Limb (tissue), 2 donors: ENCODE measurements around the gene ARHGAP23.
"Not testable (repeated sequence)": the region's sequence is repeated elsewhere in the genome, so short reads cannot be mapped to it uniquely, and the experiment has no call there.

ENCODE experiments used
- DNase-seq, 2 donors: peaks; one replicate each; pipeline ENCODE4 v3.0.0-alpha.2; 2016; ENCODE audit errors: extremely low spot score in 2 of 2

ARHGAP23 gene

GRCh38 chr17:38460716-38461630 lies 32.7 kb downstream of the ARHGAP23 start:
- DNase-seq, result no peak

DNA sequence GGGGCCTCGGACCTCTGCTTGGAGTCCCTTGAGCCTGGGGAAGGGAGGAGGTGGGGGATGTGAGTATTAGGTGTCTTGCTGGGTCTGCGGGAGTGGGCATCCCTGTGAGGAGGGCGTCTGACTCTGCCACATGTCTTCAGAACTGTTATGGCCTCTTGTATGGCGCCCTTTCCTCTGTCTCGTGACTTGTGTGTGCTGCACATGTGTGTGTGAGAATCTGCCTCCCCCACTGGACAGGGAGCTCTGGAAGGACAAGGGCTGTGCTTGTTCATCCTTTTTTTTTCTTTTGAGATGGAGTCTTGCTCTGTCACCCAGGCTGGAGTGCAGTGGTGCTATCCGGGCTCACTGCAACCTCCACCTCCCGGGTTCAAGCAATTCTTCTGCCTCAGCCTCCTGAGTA lies 33.4 kb downstream of the ARHGAP23 start:
- no peak for DNase-seq

- no peak for DNase-seq
Observed at GRCh38 chr17:38463451-38463858, 35.2 kb downstream of the ARHGAP23 start.

DNA sequence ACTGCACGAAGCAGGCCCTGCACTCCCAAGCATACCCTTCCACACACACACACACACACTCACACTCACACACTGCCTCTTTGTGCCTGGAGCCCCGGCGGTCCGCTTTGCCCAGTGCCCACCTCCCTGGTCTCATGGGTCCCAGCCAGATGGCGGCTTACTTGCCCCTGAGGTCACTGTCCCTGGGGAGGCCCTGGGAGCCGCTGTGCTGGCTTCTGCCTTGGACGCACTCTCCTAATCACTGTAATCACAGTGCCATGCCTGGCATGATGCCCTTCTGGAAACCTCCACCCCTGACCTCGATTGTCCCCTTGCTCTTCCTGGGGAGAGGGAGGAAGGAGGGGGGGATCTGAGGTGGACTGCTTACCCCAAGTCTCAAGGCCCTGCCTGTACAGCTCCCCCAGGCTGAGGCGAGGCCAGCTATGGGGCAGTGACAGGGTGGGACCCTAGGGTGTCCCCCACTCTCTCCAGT lies 36.0 kb downstream of the ARHGAP23 start:
- DNase-seq, result no peak

DNA sequence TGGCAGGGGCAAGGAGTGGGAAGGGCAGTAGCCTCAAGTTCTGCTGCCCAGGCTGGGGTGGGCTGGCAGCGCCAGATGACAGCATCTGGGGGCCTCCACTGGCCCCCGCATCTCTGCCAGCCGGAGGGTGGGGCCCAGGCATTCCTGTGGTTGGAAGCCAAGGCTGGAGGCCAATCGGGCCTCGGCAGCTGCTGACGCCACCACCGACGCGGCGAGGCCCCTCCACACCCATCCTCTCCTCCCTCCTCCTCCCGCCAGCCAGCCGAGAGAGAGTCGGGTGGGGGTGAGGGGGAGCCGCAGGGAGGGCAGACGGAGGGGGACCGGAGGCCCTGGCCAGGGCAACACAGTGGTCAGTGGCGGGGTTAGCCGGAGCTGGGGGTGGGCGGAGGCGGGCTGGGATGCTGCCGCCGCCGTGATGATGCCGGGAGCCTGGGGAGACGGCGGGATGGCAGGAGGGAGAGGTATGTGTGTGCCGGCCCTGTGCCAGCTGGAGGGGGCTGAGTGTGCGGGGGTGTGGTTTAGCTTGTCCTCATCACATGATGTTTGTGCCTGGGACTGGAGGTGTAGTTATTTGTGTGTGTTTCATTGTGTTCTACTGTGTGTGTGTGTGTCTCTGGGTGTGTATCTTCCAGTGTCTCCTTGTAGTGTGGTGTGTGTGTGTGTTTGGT lies 36.6 kb downstream of the ARHGAP23 start:
- peak; percentile 93 for DNase-seq

GRCh38 chr17:38465391-38466345 lies 37.4 kb downstream of the ARHGAP23 start:
- DNase-seq, result no peak

GRCh38 chr17:38466346-38467315 lies 38.4 kb downstream of the ARHGAP23 start:
- no peak for DNase-seq

GRCh38 chr17:38467491-38467890 lies 39.2 kb downstream of the ARHGAP23 start:
- no peak for DNase-seq

- no peak for DNase-seq
Observed at GRCh38 chr17:38469875-38470274, 41.6 kb downstream of the ARHGAP23 start.

DNA sequence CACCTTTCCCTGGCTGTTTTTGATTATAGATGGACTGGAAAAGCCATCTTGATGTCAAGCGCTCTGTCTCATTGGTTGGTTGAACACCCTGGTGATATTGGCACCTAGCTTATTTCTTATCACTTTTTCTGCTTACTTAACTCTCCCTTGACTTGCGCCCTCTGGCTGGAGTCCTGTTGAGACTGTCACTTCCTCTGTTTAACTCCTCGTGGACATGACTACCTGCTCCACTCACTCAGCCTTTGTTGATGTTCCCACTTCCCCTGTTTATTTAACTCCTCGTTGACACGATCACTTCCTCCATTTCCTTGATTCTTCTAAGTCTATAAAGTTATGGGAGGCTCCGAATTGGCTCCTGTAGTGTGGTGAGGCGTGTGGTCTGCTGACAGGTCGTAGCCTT lies 43.0 kb downstream of the ARHGAP23 start:
- DNase-seq, result not testable (repeated sequence)

GRCh38 chr17:38474666-38475065 lies 46.4 kb downstream of the ARHGAP23 start:
- not testable (repeated sequence) for DNase-seq

DNA sequence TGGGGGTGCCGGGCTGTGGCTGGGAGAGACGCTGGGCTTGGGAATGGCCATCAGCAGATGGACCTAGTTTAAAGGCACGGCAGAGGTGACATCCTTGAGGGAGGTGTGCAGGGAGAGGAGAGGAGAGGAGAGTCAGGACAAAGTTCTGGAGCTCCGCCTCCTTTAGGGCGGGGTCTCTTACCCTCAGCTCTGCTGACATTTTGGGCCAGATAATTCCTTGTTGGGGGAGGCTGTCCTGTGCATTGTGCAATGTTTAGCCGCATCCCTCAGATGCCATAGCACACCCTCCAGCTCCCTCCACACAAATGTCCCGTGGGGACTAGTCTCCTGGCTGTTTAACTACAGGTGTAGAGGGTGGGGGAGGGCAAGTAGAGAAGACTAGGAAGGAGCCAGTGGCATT lies 48.3 kb downstream of the ARHGAP23 start:
- DNase-seq, result no peak

- not testable (repeated sequence) for DNase-seq
Observed at GRCh38 chr17:38477417-38477816, 49.2 kb downstream of the ARHGAP23 start.

GRCh38 chr17:38477951-38478350 lies 49.7 kb downstream of the ARHGAP23 start:
- DNase-seq, result not testable (repeated sequence)

- not testable (repeated sequence) for DNase-seq
Observed at GRCh38 chr17:38478667-38479066, 50.4 kb downstream of the ARHGAP23 start.

DNA sequence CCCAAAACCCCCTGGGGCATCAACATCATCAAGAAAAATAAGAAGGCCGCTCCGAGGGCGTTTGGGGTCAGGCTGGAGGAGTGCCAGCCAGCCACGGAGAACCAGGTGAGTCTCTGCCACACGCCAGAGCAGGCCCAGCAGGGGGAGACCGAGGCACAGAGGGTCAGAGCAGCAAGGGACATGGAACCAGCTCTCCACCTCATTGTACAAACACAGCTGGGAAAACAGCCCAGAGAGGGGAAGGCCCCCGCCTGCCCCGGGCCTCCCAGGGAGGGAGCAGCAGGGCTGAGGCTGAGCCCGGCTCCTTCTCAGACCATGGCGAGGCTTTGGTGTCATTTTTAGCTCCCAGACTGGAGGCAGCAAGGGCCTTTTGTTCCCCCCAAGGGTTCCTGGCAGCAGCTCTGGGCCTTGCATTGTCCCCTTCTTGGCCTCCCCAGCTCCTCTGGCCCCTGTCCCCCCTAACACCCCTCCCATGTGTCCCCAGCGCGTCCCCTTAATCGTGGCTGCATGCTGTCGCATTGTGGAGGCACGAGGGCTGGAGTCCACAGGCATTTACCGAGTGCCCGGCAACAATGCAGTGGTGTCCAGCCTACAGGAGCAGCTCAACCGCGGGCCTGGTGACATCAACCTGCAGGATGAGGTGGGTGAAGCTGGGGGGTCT lies 53.9 kb downstream of the ARHGAP23 start:
- DNase-seq, result not testable (repeated sequence)

DNA sequence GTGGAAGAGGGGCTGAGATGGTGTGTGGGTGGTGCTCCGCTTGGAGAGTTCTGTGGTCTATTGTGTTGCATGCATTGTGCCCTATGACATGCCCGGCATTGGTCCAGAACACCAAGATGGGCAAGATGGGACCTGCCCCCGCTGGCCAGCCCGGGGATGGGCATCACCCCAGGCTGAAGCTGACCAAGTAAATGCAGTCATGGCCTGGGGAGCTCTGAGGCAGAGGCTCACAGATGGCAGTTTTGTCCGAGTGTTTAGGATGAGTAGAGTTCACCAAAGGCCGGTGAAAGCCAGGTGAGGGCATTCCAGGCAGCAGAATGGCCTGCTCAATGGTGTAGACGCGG lies 54.4 kb downstream of the ARHGAP23 start:
- DNase-seq, result not testable (repeated sequence)

DNA sequence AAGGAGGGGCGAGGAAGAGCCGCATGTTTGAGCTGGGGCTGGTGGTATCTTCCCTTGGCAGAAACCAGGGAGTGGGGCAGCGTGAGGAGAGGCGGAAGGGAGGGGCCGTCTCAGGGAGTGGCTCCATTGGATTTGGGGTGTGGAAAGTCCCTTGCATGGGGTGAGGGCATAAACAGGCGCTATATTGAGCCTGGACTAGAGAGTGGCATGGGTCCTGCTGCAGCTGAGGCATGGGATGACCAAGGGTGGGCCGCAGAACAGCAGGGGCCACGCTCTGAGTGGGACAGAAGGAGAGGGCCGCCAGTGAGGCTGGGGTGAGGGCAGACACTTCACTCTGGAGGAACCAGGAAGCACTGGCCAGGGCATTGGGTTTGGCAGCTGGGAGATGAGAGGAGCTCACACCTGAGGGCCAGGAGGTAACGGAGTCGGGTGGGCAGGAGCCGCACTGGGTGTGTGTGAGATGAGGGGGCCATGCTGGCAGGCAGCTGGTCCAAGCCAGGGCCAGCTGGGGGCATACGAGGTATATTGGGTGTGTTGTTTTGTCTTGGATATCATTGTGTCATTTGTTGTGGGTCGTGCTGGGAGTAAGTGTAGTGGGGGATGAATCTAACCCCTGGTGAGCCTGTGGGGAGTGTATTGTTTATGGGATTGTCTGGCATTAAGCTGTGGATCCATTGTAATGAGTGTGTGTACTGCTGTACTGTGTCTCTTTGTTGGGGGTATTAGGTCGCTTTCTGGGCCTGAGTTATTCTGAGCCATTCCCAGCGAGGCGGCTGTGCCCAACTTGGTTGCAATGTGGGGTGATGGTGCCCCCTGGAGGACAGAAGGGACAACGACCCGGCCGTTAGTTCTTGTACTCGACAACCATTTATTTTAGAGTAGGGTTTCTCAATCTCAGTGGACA lies 56.2 kb downstream of the ARHGAP23 start:
- DNase-seq, result peak; percentile 55 to 80

DNA sequence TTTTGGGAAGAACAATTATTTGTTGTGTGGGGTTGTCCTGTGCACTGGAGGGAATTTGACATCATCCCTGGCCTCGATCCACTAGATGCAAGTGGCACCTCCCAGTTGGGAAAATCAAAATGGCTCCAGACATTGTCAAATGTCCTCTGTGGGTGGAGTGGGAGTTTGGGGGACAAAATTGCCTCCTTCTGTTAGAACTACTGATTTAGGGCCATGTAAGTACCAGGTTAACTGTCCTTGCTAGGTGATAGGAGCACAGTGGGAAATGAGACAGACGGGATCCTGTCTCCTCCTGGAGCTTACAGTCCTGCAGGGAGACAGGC lies 56.8 kb downstream of the ARHGAP23 start:
- DNase-seq, result no peak
